SKM-1 treated with dmso at 0.1 percent for 144 hours (cell line): Measurements from ENCODE around the gene UIMC1.

Source experiments
- DNase-seq: peaks from one replicate; lab custom pipeline; 2025; ENCODE audit not compliant: unreplicated experiment; lab: John Stamatoyannopoulos, UW

Gene UIMC1

DNA sequence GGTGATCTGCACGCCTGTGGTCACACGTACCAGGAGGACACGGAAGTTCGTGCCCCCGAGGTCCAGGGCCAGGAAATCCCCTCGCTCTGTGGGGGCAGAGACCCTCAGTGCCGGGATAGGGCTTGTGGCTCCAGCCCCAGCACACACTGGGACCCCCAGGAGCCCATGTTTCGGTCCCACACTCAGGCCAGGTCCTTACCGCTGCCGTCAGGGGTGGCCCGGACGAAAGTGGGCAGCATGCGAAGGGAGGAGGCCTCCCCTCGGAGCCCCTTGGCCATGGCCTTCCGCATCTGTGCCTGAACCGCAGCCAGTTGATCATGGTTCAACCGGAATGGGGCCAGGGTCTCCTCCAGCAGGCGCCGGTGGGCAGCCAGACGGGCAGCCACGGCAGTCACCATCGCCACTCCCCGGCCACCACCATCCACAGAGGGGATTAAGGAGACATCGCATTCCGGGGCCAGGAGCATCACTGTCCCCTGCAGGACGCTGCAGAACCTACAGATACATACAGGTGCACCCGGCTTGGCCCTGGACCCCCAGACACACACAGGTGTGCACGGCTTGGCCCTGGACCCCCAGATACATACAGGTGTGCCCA lies 119.2 kb downstream of the UIMC1 start:
- no peak for DNase-seq

DNA sequence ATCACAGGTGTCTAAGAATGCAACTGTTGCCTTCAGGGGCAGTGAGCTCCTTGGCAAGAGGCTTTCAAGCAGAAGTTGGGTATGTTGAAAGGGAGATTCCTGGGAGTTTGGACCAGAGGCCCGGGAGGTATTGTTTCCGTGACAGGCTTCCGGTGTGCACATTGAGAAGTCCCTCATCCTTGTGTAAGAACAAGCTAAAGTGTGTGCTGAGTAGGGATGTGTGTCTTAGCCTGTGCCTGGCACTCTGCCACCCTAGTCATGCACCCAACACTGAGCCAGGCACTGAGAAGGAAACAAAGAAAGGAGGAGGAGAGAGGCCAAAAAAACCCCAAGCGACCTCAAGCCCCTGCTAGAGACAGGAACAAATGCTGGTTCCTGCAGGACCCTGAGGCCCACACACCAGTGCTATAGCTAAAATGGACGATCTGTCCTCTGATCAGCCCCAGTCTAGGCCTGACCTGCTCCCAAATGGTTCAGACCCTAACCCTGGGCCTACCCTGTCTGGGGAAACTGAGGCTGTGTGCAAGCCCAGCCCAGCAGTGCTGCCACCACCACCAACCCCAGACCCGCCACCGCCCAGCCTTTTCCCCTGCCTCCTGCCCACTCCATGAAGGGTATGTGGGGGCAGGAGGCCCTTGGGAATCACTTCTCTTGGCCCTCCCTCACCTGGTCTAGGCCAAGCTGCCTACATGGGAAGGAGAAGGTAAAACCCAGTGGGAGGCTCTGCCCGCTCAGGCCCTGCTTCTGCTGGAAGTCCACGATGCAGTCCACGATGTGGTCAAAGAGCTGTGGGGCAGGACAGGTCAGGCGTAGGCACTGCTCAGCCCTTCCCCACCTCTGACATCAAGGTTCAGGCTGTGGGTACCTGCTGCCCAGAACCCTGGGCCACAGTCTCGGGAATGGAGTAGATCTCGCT lies 120.0 kb downstream of the UIMC1 start:
- no peak for DNase-seq

DNA sequence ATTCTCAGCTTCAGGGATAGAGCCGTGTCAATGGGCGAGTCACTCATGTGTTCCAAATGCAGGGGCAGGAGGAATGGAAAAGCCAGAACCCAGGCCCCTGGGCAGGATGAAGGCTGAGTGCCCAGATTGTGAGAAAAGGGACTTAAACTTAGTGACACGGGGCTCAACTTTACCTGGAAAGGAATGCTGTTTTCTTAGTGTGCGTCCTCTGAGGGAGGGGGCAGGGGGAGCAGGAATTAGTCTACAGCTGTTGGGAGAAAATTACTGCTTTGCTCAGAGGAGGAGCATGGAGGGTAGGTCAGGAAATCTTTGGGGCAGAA lies 122.0 kb downstream of the UIMC1 start:
- no peak for DNase-seq

DNA sequence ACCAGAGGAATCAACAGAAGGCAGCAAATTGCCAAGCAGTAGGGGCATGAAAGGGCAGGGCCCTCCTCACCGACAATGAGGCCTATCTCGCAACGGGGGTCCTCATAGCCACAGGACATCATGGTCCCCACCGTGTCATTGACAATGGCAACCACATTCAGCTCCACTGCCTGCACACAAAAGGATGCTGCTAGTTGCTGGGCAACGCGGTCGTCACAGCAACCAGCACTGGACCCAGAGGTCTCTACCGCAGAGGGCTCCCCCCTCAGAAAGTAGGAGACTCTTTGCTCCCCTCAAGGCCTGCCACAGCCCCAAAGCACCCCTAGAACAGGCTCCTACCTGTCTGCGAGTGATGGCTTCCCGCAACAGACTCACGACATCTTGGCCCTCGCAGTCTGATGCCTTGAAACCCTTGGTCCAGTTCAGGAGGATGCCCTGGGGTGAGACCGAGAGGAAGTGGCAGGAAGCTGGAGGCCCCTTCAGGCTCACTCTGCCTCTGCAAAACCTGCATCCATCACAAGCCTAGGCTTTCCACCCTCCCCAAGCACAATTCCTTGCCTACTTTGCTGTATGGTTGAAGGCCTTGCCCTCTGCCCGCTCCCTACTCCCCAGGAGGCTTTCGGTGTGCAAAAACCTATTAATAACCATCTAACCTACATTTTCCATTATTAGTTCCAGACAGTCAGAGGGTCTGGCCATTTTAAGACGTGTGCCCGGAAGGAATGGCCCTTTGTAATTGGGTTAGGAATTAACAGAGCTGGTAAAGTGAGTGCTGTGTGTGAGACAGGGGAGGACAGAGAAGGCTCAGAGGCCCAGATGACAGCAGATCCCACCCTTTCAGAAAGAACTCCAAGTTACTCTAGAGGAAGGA lies 122.6 kb downstream of the UIMC1 start:
- no peak for DNase-seq

DNA sequence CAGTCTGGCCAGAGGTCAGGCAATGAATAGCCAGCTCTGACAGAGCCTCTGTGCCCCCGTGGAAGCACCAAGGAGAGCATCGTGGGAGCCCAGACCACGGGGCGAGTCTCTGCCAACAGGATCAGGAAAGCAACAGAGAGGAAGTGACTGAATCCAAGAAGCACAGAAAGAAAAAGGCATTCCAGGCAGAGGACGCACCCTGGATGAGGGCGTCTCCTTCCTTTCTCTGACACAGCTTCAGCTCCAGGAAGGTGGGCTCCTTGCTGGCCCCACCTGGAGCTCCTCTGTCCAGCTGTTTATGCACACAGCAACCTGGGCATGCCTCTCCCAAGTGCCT lies 124.0 kb downstream of the UIMC1 start:
- no peak for DNase-seq

DNA sequence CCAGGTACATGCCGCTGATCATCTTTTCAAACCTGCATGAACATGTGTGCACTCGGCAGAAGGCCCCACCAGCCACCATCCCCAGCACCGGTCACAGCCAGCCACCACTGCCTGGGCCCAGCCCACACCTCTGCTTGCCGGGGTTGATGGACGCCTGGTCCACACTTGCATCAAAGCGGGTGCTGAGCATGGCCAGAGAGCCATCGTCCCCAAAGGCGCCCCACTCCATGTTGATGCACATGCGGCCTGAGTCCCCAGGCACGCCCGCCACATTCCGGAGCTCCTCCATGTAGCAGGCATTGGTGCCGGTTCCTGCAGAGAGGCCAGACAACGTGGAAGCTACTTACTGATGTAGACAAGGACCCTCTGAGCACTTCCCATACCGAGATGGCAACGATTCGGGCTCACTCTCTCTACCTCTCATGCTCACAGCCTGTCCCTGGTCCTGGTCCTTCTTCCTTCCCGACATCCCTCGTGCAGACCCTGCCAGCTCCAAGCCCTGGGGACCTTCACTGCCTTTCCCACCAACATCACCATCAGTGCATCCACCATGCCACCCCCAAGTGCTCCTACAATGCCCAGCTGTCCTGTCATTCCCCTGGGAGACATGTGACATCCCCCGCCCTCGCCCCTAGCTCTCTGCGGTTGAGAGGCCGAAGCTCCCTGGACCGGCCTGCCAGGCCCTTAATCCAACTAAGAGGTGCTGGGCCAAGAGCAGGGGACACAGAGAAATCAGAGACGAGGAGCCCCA lies 124.6 kb downstream of the UIMC1 start:
- DNase-seq, result no peak

DNA sequence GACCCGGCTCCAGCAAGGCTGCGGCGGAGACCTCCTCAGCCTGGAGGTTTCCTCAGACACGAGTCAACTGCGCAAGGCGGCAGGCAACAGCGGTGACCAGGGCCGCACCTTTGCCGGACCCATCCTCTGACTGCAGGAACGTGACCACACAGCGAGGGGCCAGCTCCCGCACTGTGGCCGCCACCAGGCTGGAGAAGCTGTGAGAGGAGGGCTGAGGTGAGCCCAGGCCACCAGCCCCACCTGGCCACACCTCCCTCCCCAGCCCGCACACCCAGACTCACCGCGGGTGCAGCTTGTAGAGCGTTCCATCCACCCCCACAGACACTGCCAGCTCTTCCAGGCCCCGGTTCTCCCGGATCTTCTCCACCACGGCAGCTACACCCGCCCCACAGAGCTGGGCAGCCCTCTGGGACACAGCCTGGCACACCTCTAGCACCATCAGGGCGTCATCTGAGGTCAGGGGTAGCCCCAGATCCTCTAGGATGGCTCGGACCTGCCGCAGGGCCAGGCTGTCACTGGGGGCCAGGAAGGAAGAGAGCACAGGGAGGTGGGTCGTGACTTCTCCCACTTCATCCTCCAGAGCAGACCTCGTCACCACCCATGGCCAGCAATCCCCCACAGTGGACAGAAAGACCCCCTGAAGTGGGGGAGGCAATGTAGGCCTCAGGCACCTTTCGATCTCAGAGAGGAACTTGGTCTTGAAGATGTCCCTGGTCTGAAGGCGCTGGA lies 125.4 kb downstream of the UIMC1 start:
- DNase-seq, result no peak

DNA sequence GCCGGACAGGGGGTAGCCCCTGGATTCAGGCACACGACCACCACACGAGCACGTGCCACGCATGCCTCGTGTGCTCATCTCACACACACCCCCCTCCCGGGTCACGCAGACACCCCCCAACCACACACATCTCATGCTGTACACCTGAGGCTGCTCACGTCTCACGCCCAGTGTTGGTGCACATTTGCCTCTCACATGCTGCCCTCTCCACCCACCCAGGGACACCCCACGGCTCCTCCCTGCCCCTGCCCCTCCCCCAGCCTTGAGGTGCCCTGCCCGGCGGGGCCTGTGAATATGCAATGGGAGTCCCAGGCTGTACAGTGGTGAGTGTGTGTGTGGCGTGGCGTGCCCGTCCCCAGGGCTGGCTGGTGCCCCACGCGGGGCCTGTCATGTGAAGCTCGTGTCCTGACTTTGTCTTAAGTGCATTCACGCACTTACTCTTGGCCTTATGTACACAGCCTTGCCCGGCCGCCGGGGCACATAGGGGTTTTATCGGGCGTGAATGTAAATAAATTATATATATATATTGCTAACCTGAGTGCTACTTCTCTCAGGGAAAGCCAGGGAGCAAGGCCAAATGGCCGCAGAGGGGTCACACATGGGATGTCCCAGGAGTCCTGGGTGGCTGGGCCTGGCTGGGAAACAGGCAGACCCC lies 126.1 kb downstream of the UIMC1 start:
- no peak for DNase-seq

DNA sequence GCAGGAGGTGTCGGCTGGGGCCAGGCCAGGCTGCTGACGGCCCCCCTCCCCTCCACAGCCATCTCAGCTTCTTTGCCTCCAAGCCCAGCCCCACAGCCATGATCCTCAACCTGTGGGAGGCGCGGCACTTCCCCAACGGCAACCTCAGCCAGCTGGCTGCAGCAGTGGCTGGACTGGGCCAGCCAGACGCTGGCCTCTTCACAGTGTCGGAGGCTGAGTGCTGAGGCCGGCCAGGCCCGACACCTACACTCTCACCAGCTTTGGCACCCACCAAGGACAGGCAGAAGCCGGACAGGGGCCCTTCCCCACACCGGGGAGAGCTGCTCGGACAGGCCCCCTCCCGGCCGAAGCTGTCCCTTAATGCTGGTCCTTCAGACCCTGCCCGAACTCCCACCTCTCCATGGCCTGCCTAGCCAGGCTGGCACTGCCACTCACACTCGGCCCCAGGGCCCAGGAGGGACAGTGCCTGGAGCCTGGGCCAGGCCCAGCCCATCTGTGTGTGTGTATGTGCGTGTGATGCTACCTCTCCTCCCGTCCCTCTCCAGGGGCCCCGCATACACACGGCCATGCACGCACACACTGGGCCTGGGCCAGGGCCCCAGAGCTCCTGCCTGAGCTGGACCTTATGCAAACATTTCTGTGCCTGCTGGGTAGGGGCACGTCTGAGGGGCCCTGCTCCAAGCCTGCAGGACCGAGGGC lies 126.8 kb downstream of the UIMC1 start:
- DNase-seq, result no peak

DNA sequence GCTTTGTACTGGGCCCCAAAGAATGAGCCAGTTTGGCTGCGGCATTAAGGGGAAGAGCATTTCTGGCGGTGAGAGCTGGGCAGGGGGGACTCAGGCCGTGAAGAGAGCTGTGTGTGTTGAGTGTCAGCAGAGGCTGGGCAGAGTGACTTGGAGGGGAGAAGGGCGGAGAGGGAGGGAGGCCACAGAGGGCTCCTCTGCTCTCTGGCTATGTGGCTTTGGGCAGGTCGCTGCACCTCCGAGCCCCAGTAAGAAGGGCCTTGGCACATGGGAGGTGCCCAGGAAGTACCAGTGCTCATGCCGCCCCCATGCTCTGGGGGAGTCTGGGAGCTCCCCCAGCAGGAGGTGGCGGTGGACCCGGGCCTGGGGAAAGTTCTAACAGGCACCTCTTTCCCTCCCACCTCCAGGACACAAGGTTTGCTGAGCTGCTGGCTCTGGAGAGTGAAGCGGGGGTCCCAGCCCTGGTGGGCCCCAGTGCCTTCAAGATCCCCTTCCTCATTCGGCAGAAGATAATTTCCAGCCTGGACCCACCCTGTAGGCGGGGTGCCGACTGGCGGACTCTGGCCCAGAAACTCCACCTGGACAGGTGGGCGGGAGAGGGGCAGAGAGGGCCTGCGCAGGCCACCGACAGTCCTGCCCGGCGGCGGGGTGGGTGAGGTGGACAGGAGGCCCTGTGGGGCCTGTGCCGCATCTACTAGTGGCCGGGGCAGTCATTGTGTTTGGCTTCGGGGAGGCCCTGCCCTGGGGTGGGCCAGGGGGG lies 127.5 kb downstream of the UIMC1 start:
- DNase-seq, result no peak

DNA sequence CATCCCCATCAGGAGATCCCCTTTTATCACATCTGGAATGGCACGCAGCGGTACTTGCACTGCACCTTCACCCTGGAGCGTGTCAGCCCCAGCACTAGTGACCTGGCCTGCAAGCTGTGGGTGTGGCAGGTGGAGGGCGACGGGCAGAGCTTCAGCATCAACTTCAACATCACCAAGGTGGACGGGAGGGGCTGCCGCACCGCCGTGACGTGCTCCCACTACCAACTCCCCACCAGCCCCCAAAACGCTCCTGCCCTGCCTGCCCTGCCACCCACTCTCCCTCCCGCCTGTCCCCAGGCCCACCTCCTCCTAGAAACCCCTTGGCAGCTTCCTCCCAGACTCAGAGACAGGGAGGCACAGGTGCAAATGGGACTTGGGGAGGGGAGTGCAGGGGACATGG lies 128.1 kb downstream of the UIMC1 start:
- no peak for DNase-seq

DNA sequence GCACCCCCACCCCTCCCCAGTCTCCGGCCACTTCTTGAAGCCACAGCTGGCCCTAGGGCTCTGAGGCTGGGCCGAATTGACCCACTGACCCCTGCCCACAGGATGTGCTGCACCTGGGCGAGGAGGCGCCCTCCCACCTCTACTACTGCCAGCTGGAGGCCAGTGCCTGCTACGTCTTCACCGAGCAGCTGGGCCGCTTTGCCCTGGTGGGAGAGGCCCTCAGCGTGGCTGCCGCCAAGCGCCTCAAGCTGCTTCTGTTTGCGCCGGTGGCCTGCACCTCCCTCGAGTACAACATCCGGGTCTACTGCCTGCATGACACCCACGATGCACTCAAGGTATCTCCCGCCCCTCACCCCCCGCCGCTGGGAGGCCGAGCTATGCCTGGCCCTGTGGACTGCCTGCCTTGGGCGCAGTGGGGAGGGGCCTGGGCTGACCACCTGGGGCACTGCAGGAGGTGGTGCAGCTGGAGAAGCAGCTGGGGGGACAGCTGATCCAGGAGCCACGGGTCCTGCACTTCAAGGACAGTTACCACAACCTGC lies 128.7 kb downstream of the UIMC1 start:
- no peak for DNase-seq

DNA sequence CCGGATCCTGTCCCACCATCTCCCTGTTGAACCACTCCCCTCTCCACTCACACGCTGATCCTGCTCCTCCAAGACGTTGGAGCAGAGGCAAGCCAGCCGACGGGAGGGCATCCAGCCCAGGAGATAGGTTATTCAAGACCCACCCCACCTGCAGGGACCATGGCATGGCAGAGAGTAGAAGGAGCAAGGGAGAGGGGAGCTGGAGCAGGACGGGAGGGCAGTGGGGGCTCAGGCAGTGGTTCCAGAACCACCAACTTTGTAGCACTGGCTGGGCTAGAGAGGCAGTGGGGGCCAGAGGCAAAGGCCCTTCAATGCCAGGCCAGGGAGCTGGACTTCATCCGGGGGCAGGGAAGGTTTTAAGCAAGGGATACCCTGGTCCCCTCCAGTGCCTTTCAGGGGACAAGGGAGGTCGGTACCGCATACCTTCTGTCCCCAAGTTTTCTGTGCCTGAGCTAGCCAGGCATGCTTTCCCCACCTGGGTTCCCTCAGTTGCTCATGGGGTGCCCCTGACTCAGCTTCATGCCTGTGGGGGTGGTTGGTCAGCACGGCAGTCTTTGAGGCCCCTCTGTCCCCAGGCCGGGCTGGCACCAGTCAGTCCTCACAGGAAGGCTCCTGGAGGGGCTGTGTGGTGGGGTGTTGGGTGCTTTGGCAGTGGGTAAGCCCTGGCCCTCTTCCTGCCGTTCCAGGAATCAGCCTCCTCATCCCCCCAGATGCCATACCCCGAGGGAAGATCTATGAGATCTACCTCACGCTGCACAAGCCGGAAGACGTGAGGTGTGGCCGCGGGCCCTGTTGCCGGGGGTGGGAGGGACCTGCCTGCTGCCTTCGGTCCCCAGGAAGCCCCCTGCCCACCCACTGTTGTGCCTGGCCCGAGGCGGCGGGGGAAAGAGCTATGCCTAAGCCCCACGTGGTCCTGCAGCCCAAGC lies 129.8 kb downstream of the UIMC1 start:
- no peak for DNase-seq

DNA sequence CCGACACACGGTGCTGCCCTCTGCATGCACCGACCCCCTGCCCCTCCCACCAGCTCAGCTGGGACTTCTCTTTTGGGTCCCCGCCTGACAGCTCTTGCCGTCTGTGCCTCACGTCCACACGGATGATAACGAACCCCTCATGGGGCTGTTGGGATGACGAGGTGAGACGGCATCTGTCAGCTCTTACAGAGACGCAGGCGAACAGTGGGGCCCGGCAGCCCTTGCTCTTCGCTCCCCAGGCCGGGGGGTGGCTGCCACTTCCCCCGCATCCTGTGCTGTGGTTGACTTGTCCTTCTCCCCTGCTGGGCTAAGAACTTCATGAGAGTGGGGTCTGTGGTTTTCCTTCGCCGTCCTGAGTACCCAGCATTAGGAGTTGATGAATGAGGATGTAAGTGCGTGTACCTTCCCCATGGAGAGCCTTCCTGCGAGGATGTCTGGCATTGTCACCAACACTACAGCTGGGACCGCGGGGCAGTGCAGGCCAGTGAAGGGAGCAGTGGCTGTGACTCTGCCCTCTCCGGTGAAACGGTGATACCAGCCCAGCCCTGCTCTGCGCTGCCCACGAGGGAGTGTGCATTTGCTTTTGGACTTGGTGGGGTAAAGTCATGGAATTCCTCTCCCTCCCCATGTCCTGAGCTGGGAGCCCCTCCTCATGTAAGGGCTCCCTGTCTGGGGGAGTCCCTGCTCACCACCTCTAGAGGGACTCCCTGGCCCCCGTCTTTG lies 130.6 kb downstream of the UIMC1 start:
- DNase-seq, result no peak

DNA sequence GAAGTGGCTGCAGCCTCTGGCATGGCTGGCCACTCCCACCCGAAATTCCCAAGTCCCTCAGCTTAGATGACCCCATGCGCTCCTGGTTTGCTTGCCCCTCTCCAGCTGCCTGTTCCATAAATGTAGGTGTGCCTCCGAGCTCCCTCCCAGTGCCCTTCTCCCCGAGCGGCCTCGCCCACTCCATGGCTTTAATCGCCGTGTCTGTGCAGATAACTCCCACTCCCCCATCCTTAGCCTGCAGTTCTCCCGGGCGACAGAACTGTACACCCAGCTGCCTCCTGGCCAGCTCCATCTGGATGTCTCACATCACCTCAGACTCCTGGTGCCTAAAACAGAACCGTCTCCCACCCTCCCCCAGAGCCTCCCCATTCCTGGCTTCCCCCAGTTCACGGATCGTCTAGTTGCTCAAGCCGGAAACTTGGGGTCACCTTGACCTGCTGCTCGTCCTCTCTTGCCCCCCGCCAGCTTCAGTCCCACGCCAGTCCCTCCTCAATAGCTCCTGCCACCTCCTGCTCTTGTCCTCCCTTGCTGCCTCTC lies 131.5 kb downstream of the UIMC1 start:
- DNase-seq, result no peak

DNA sequence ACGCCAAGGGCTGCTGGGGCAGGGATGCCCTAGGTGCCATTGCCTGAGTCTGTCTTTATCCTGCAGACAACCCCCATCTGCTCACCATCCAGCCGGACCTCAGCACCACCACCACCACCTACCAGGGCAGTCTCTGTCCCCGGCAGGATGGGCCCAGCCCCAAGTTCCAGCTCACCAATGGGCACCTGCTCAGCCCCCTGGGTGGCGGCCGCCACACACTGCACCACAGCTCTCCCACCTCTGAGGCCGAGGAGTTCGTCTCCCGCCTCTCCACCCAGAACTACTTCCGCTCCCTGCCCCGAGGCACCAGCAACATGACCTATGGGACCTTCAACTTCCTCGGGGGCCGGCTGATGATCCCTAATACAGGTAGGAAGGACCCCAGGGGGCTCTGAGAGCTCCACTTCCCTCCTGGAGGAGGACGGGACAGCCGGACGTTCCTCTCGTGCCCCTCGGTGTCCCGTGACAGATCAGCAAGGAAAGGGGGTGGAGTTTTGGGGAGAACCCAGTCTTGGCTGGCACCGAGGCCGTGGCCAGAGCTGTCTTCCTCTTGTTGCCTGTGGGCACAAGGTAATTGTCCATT lies 132.3 kb downstream of the UIMC1 start:
- no peak for DNase-seq
